Measurements from ENCODE around the gene VDR. TPM values are rescaled to one million over a fixed set of nuclear protein-coding genes. Genes with fewer than 3 reads are reported as not detected.
A peak's percentile ranks its signal among the peaks of the same experiment; 100 is the strongest.

VDR gene
- total RNA-seq, 2 donors from 2014 or later = 217 to 224 TPM

GRCh38 chr12:47832263-47832933, 72.4 kb downstream of the VDR start:
- peak; percentile 66 to 75 for ATAC-seq (replicated peaks in 1 of 2)

GRCh38 chr12:47829584-47829983, 75.2 kb downstream of the VDR start:
- DNase-seq (no peak), ATAC-seq (replicated peaks in 1 of 2) (no peak)
- Mint-ChIP-seq H3K9me3 (no peaks in the 10 kb centered on the region), H3K4me3 (peak overlapping the region; percentile 68 to 75), H3K36me3 (ENCODE audit: insufficient read depth in 2 of 2) (peaks cover 0 to 2% of the 10 kb centered on the region in 2 donors), H3K27me3 (ENCODE audit: low read depth) (no peaks in the 10 kb centered on the region), H3K27ac (peak overlapping the region; percentile 71), H3K4me1 (ENCODE audit: low read depth) (peaks cover 95% of the 10 kb centered on the region)

More at GRCh38 chr12:47832263-47832933, 72.4 kb downstream of the VDR start:
- DNase-seq = peak; percentile 80 to 92
- H3K9me3 Mint-ChIP-seq = no peaks in the 10 kb centered on the region
- H3K4me1 Mint-ChIP-seq (ENCODE audit: low read depth) = peaks cover 95% of the 10 kb centered on the region
- H3K27ac Mint-ChIP-seq = peak overlapping the region; percentile 97
- H3K27me3 Mint-ChIP-seq (ENCODE audit: low read depth) = no peaks in the 10 kb centered on the region
- peak overlapping the region; percentile 53 to 92 for H3K4me3 Mint-ChIP-seq
- no peaks in the 10 kb centered on the region for H3K36me3 Mint-ChIP-seq (ENCODE audit: insufficient read depth in 2 of 2)

GRCh38 chr12:47828976-47829482, 75.8 kb downstream of the VDR start:
- DNase-seq = no peak
- ATAC-seq (replicated peaks in 1 of 2) = no peak
- H3K36me3 Mint-ChIP-seq (ENCODE audit: insufficient read depth in 2 of 2) = peaks cover 0 to 2% of the 10 kb centered on the region in 2 donors
- H3K4me1 Mint-ChIP-seq (ENCODE audit: low read depth) = peaks cover 95% of the 10 kb centered on the region
- peak overlapping the region; percentile 71 for H3K27ac Mint-ChIP-seq
- H3K27me3 Mint-ChIP-seq (ENCODE audit: low read depth) = no peaks in the 10 kb centered on the region
- no peaks in the 10 kb centered on the region for H3K9me3 Mint-ChIP-seq
- H3K4me3 Mint-ChIP-seq = peak overlapping the region; percentile 68 to 75

- Mint-ChIP-seq H3K36me3 (ENCODE audit: insufficient read depth in 2 of 2) (peaks cover 0 to 2% of the 10 kb centered on the region in 2 donors), H3K27ac (peak overlapping the region; percentile 71), H3K9me3 (no peaks in the 10 kb centered on the region), H3K27me3 (ENCODE audit: low read depth) (no peaks in the 10 kb centered on the region), H3K4me3 (peak overlapping the region; percentile 68 to 75), H3K4me1 (ENCODE audit: low read depth) (peaks cover 95% of the 10 kb centered on the region)
- no peak for ATAC-seq (replicated peaks in 1 of 2)
- DNase-seq = no peak
Observed at GRCh38 chr12:47828008-47828975, 76.5 kb downstream of the VDR start.

GRCh38 chr12:47825173-47825639, 79.6 kb downstream of the VDR start:
- DNase-seq = no peak
- H3K27ac Mint-ChIP-seq = peak overlapping the region; percentile 79
- H3K4me1 Mint-ChIP-seq (ENCODE audit: low read depth) = peaks cover 95% of the 10 kb centered on the region
- H3K27me3 Mint-ChIP-seq (ENCODE audit: low read depth) = no peaks in the 10 kb centered on the region
- ATAC-seq (replicated peaks in 1 of 2) = no peak
- H3K36me3 Mint-ChIP-seq (ENCODE audit: insufficient read depth in 2 of 2) = peaks cover 0 to 2% of the 10 kb centered on the region in 2 donors
- H3K9me3 Mint-ChIP-seq = no peaks in the 10 kb centered on the region
- H3K4me3 Mint-ChIP-seq = peak overlapping the region; percentile 33 to 62

- no peaks in the 10 kb centered on the region for H3K9me3 Mint-ChIP-seq
- H3K27ac Mint-ChIP-seq = peak overlapping the region; percentile 79
- peaks cover 94% of the 10 kb centered on the region for H3K4me1 Mint-ChIP-seq (ENCODE audit: low read depth)
- ATAC-seq (replicated peaks in 1 of 2) = no peak
- DNase-seq = no peak
- H3K36me3 Mint-ChIP-seq (ENCODE audit: insufficient read depth in 2 of 2) = peaks cover 0 to 2% of the 10 kb centered on the region in 2 donors
- no peaks in the 10 kb centered on the region for H3K27me3 Mint-ChIP-seq (ENCODE audit: low read depth)
- H3K4me3 Mint-ChIP-seq = peak overlapping the region; percentile 33 to 62
Observed at GRCh38 chr12:47824635-47825034, 80.2 kb downstream of the VDR start.

- H3K27me3 Mint-ChIP-seq (ENCODE audit: low read depth) = no peaks in the 10 kb centered on the region
- H3K27ac Mint-ChIP-seq = peak overlapping the region; percentile 79
- peaks cover 89% of the 10 kb centered on the region for H3K4me1 Mint-ChIP-seq (ENCODE audit: low read depth)
- ATAC-seq (replicated peaks in 1 of 2) (peak; percentile 23 to 41), DNase-seq (peak in 1 of 2 donors; percentile 46)
- H3K36me3 Mint-ChIP-seq (ENCODE audit: insufficient read depth in 2 of 2) = peaks cover 0 to 2% of the 10 kb centered on the region in 2 donors
- no peaks in the 10 kb centered on the region for H3K9me3 Mint-ChIP-seq
- H3K4me3 Mint-ChIP-seq = peak overlapping the region; percentile 33 to 62
Observed at GRCh38 chr12:47824198-47824597, 80.6 kb downstream of the VDR start.

GRCh38 chr12:47823422-47824086, 81.2 kb downstream of the VDR start:
- ATAC-seq (replicated peaks in 1 of 2) = no peak
- peak overlapping the region; percentile 33 to 62 for H3K4me3 Mint-ChIP-seq
- H3K27me3 Mint-ChIP-seq (ENCODE audit: low read depth) = no peaks in the 10 kb centered on the region
- H3K4me1 Mint-ChIP-seq (ENCODE audit: low read depth) = peaks cover 83% of the 10 kb centered on the region
- H3K27ac Mint-ChIP-seq = peak overlapping the region; percentile 81
- H3K9me3 Mint-ChIP-seq = no peaks in the 10 kb centered on the region
- H3K36me3 Mint-ChIP-seq (ENCODE audit: insufficient read depth in 2 of 2) = peaks cover 3 to 6% of the 10 kb centered on the region in 2 donors
- DNase-seq = no peak

- no peak for ATAC-seq (replicated peaks in 1 of 2)
- no peaks in the 10 kb centered on the region for H3K27me3 Mint-ChIP-seq (ENCODE audit: low read depth)
- peak overlapping the region; percentile 15 for H3K27ac Mint-ChIP-seq
- H3K36me3 Mint-ChIP-seq (ENCODE audit: insufficient read depth in 2 of 2) = peaks cover 10 to 12% of the 10 kb centered on the region in 2 donors
- no peak for DNase-seq
- H3K4me1 Mint-ChIP-seq (ENCODE audit: low read depth) = peaks cover 80% of the 10 kb centered on the region
- H3K9me3 Mint-ChIP-seq = no peaks in the 10 kb centered on the region
- no peak overlapping the region for H3K4me3 Mint-ChIP-seq
Observed at GRCh38 chr12:47822863-47823262, 81.9 kb downstream of the VDR start.

- Mint-ChIP-seq H3K4me3 (no peak overlapping the region), H3K27ac (peak overlapping the region; percentile 1), H3K27me3 (ENCODE audit: low read depth) (no peaks in the 10 kb centered on the region)
Observed at GRCh38 chr12:47822401-47822800, 82.4 kb downstream of the VDR start.

GRCh38 chr12:47821346-47821706, 83.5 kb downstream of the VDR start:
- peaks cover 81% of the 10 kb centered on the region for H3K4me1 Mint-ChIP-seq (ENCODE audit: low read depth)
- H3K4me3 Mint-ChIP-seq = peak overlapping the region; percentile 89 to 90
- peaks cover 17 to 19% of the 10 kb centered on the region in 2 donors for H3K36me3 Mint-ChIP-seq (ENCODE audit: insufficient read depth in 2 of 2)
- H3K27me3 Mint-ChIP-seq (ENCODE audit: low read depth) = no peaks in the 10 kb centered on the region
- ATAC-seq (replicated peaks in 1 of 2) (no peak), DNase-seq (no peak)
- no peaks in the 10 kb centered on the region for H3K9me3 Mint-ChIP-seq
- H3K27ac Mint-ChIP-seq = peak overlapping the region; percentile 92

More at GRCh38 chr12:47822401-47822800, 82.4 kb downstream of the VDR start:
- ATAC-seq (replicated peaks in 1 of 2) = no peak
- no peak for DNase-seq
- Mint-ChIP-seq H3K36me3 (ENCODE audit: insufficient read depth in 2 of 2) (peaks cover 13 to 15% of the 10 kb centered on the region in 2 donors), H3K4me1 (ENCODE audit: low read depth) (peaks cover 81% of the 10 kb centered on the region), H3K9me3 (no peaks in the 10 kb centered on the region)

GRCh38 chr12:47820631-47821345, 84.0 kb downstream of the VDR start:
- Mint-ChIP-seq H3K27me3 (ENCODE audit: low read depth) (no peaks in the 10 kb centered on the region), H3K4me1 (ENCODE audit: low read depth) (peaks cover 81% of the 10 kb centered on the region), H3K4me3 (peak overlapping the region; percentile 89 to 90), H3K36me3 (ENCODE audit: insufficient read depth in 2 of 2) (peaks cover 19 to 20% of the 10 kb centered on the region in 2 donors), H3K27ac (peak overlapping the region; percentile 92), H3K9me3 (no peaks in the 10 kb centered on the region)
- ATAC-seq (replicated peaks in 1 of 2) (no peak), DNase-seq (no peak)

All from activated T-cell treated with anti-CD3 and anti-CD28 coated beads, Interleukin-2, amount 50 U/mL, for 72 hours (primary cell).